ENCODE data around the gene PLCL2. TPM values are rescaled to one million over a fixed set of nuclear protein-coding genes. Genes with fewer than 3 reads are reported as not detected.

The PLCL2 gene
- total and polyA plus RNA-seq, 2 donors (not counting 3 experiments of a cell fraction or from before 2014, with no cell fraction given) = 2.3 to 10.7 TPM

DNA sequence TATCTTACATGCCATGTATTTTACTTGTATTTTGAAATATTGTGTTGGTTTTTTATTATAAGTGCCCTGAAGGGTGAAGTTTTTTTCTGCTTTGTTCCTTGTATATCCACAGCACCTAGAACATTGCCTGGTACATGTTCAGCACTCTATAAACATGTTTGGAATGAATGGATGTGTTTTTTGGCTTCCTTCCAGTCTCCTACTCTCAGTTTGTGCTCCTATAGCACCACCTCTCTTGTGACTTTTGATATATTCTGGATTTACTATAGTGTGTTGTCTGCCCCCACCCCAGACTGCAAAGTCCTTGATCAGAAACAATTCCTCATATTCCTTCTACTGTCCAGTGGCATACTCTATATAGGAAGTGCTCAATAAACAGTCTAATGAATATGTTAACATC, 60.6 kb downstream of the PLCL2 start:
- H3K4me3 ChIP-seq (replicated peaks in 1 of 3; ENCODE audit: insufficient read depth in 1 of 3, low read depth in 1 of 3, low read length in 3 of 3) = no peak overlapping the region
- H3K27me3 ChIP-seq (ENCODE audit: control insufficient read depth in 2 of 2, insufficient read depth in 2 of 2, low read length in 2 of 2) = no peaks in the 10 kb centered on the region
- no TSS peak for BruUV-seq (replicated peaks)
- intact Hi-C loops (cut with micrococcal nuclease) = loop anchor here (1.0 to 10.0 kb wide), 4 partner anchors 61 to 344 kb away; partner anchors contain the start of gene PLCL2
- no peaks in the 10 kb centered on the region for H3K4me1 ChIP-seq (ENCODE audit: control insufficient read depth, extremely low read depth, insufficient read depth, low read length)
- H3K79me2 ChIP-seq (ENCODE audit: control insufficient read depth, insufficient read depth, low read length) = no peaks in the 10 kb centered on the region
- H3K9me1 ChIP-seq (replicated peaks; ENCODE audit: control insufficient read depth, extremely low read depth, insufficient read depth, low read length) = no peaks in the 10 kb centered on the region
- H4K20me1 ChIP-seq (replicated peaks; ENCODE audit: control insufficient read depth, extremely low read depth, insufficient read depth, low read length) = peaks cover 3% of the 10 kb centered on the region
- TF ChIP-seq MYC (IDR thresholded peaks at IDR 0.05; ENCODE audit: low read depth, low read length) (no peak), GATA2 (IDR thresholded peaks at IDR 0.05; ENCODE audit: insufficient read depth, insufficient read length, low read depth, low read length) (no peak), POLR2AphosphoS5 (IDR thresholded peaks at IDR 0.05; ENCODE audit: insufficient read depth, low read depth, low read length) (no peak), POLR2A (IDR thresholded peaks at IDR 0.05; ENCODE audit: low read depth, low read length) (no peak), JUN (IDR thresholded peaks at IDR 0.05; ENCODE audit: borderline replicate concordance, insufficient read depth, insufficient read length, low read depth) (no peak), EZH2 (IDR thresholded peaks at IDR 0.05; ENCODE audit: borderline replicate concordance, low read depth, low read length, severe bottlenecking) (no peak), FOS (IDR thresholded peaks at IDR 0.05; ENCODE audit: borderline replicate concordance, insufficient read depth, low read length) (no peak)
- TF ChIP-seq, protein P1, sequence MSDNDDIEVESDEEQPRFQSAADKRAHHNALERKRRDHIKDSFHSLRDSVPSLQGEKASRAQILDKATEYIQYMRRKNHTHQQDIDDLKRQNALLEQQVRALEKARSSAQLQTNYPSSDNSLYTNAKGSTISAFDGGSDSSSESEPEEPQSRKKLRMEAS (IDR thresholded peaks at IDR 0.05; ENCODE audit: insufficient read depth, insufficient read length) = no peak
- TF ChIP-seq, protein P2, sequence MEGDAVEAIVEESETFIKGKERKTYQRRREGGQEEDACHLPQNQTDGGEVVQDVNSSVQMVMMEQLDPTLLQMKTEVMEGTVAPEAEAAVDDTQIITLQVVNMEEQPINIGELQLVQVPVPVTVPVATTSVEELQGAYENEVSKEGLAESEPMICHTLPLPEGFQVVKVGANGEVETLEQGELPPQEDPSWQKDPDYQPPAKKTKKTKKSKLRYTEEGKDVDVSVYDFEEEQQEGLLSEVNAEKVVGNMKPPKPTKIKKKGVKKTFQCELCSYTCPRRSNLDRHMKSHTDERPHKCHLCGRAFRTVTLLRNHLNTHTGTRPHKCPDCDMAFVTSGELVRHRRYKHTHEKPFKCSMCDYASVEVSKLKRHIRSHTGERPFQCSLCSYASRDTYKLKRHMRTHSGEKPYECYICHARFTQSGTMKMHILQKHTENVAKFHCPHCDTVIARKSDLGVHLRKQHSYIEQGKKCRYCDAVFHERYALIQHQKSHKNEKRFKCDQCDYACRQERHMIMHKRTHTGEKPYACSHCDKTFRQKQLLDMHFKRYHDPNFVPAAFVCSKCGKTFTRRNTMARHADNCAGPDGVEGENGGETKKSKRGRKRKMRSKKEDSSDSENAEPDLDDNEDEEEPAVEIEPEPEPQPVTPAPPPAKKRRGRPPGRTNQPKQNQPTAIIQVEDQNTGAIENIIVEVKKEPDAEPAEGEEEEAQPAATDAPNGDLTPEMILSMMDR (IDR thresholded peaks at IDR 0.05; ENCODE audit: extremely low read depth in 1 of 2, insufficient read depth in 1 of 2, low read depth in 1 of 2, low read length in 2 of 2) = no peak
- FAIRE-seq (peak; percentile 61), DNase-seq (ENCODE audit: low read depth, low spot score) (peak; percentile 58)
- no peaks in the 10 kb centered on the region for H3K36me3 ChIP-seq (ENCODE audit: control insufficient read depth in 2 of 2, extremely low read depth in 1 of 2, insufficient read depth in 2 of 2, low read length in 2 of 2)
- dilution Hi-C loops (cut with MboI; ENCODE audit: extremely low pct_ligation_motif_present, low sequenced_read_pairs) = no loop called here
- no peak overlapping the region for H3K27ac ChIP-seq (ENCODE audit: insufficient read depth, low read depth, low read length)
- no peaks in the 10 kb centered on the region for H3K9me3 ChIP-seq (replicated peaks; ENCODE audit: control insufficient read depth, insufficient read depth, low read length)
- CTCF ChIA-PET = no interaction called here
- no peak overlapping the region for H3K4me2 ChIP-seq (ENCODE audit: insufficient read depth, low read length)
- no peak overlapping the region for H3K9ac ChIP-seq (replicated peaks; ENCODE audit: extremely low read depth, insufficient read depth, low read length)
- POLR2A ChIA-PET = no interaction called here
- no peak overlapping the region for H2AFZ ChIP-seq (ENCODE audit: low read depth, low read length)
